Germinal center (tissue), 1 donor: ENCODE measurements around the gene FOSL1.

Experiments used
- DNase-seq: peaks from one replicate; pipeline ENCODE4 v3.0.0; 2012; ENCODE audit warnings: mixed read lengths, low spot score

FOSL1 gene

DNA sequence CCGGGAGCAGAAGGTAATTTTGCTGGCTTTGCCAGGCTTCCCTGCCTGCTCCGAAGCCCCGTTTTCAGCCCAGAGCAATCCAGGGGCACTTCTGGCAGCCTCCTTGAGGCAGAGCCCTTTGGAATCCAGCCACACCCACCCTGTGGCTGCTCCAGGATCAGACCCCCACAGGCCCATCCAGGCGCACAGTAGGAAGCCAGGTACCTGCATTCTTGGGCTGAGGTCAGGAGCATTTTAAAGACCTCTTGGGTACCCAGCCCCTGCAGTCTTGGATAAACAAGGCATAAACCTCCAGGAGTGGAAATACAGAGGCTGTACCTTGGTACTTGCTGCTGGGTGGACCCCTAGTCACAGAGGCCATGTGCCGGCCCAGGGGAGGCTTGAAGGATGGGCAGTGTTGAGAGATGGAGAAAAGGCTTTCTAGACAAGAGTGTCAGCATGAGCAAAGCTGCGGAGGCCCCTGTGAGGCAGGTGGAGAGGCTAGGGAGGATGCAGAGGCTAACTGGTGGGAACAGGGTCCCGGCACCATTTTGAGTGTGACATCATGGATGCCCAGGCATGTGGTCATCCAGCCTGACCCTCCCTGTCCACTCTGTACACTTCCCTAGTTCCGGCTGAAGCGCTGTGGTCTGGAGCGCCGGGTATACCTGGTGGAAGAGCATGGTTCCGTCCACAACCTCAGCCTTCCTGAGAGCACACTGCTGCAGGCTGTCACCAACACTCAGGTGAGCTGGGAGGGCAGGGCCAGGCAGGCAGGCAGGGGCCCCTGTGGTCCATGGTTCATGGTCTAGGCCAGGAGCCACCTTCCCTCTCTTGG lies 36.1 kb downstream of the FOSL1 start:
- DNase-seq: no peak

DNA sequence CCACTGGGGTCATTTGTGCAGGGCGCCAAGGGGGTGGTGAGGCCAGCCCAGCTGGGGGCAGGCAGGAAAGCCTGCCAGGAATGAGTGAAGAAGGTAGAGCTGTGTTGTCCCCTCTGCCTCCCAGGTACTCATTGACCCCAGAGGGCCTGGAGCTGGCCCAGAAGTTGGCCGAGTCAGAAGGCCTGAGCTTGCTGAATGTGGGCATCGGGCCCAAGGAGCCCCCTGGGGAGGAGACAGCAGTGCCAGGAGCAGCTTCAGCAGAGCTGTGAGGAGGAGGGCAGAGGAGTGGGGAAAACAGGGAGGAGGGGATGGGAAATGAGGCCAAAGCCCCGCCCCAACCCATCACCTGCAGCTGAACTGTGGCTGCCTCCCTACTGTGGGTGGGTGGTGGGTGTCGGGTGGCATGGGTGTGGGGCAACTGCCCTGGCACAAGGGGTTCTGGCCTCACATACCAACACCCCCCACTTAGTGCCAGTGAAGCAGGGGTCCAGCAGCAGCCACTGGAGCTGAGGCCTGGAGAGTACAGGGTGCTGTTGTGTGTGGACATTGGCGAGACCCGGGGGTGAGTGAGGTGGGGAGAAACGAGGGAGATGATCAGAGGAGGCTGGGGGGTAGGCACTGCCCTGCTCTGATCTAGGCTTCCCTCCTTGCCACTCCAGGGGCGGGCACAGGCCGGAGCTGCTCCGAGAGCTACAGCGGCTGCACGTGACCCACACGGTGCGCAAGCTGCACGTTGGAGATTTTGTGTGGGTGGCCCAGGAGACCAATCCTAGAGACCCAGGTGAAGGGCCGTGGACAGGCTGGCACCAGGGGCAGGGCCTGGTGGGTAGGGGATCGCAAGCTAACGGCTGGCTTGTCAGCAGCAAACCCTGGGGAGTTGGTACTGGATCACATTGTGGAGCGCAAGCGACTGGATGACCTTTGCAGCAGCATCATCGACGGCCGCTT lies 37.0 kb downstream of the FOSL1 start:
- no peak for DNase-seq

- no peak for DNase-seq
Measured at GRCh38 chr11:65862191-65862735, 37.9 kb downstream of the FOSL1 start.

- no peak for DNase-seq
Measured at GRCh38 chr11:65861533-65862183, 38.5 kb downstream of the FOSL1 start.

GRCh38 chr11:65861165-65861505 lies 39.1 kb downstream of the FOSL1 start:
- DNase-seq: no peak

- peak; percentile 89 for DNase-seq
Measured at GRCh38 chr11:65860278-65861164, 39.7 kb downstream of the FOSL1 start, which contains the start of gene MUS81. Gene MUS81 (plus strand): TSS chr11:65860433. CDS start chr11:65860754, 321 bp downstream.

DNA sequence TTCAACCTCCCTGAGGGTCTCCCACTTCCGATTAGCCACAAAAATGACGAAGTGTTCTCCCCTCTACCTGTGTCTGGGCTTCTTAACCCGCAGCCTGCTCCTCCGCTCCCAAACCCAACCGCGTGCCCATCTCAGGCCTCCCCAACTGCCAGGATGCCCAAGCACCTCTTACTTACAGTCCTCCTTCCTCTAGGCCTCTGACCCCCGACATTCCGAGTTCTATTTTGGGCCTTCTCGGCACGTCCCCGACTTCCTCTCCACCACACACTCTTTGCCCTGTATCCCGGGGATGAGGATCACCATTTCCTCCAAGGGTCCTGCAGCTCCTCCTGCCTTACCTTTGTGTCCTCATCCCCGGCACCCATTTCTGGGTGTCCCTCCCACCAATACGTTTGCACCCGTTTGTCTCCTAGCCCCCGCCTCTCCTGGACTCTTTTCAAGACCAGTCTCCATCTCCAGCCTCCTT lies 40.3 kb downstream of the FOSL1 start:
- DNase-seq: no peak

DNA sequence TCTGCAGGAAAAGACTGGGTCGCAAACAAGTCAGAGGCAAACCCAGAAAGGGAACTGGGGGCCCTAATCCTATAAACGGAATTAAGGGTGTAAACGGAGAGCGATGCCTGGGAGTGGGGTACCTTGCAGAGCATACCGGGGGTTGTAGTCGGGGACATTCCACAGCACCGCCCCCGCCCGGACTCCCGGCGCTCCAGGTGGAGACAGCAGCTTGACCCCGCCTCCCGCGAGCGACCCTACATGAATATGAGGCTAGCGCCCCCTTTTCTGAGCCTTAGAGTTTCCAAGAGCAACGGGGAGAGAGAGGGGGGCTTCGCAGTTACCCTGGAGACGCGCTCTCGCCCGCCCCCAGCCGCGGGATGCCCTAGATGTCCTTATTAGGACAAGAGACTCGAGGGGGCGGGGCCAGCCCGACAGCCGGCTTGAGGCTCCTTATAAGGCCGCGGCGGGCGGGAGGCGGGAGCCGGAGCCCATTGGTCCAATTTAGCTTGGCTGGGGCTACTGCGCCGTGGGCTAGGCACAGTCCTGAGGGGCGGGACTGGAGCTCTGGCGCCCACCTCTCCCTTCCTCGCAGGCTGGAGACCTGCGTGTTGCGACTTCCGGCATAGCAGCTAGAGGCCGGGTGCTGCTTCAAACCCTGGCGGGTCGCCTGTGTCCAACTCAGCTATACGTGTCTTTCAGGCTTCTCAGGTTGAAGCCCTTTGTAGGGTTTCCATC lies 40.9 kb downstream of the FOSL1 start:
- DNase-seq: peak; percentile 96

DNA sequence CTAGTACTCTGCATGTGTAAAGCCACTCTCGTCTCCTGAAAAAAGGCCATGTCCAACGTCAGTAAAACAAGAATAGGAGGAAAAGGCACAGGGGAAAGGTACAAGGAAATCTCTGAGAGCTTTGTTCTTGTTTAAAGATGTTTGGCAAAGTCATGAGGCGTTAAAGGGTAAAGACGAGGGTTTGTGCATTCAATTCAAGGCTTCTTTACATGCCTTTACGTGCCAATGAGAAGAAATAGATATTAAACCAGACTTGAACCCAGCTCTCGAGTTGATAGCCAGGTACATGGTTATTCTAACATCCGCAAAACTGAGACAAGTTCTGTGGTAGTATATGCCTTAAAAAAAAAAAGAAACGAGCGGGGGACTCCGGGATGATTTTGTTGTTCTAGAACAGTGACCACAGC lies 41.5 kb downstream of the FOSL1 start:
- no peak for DNase-seq

DNA sequence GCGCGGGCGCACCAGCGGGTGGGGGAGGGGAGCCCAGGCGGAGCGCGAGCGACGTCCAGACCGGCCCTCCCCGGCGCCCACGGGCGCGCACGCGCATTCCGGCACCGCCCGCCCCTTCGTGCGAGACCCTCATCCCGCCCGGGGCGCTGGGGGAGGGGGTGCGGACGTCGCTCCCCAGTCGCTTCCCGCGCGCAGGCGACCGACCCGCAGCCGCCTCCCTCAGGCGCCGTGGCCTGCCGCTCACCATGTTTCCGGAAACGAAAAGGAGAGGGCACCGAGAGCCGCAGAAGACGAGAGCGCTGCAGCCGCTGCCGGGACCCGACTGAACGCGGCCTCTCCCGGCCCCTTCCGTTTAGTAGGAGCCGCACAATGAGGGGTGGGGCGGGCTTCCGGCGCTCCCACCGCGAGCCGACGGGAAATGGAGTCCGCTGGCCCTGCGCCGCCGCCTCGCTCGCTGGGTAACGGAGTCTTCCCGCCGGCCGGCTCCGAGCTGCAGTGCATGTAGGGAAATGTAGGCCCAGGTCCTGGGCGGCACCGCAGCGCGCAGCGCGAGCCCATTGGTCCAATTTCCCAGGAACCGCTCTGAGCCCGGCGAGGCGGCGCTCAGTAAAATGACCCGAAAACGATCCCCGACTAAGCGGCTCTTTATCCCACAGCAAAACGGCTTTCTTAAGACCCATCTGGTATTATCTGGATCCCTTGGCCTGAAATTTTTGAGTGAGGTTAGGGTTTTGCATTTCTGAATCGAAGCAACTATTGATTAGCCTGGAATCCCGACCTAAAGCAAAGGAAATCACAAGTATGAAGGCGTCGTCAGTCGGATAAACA lies 42.1 kb downstream of the FOSL1 start, which contains the start of gene CFL1:
Gene CFL1, minus strand, starts transcription at position 328 of the 828 bp plus-strand sequence. Its CDS starts 81 bp downstream, at position 247.
- DNase-seq: peak; percentile 90

- no peak for DNase-seq
Measured at GRCh38 chr11:65857500-65857852, 42.7 kb downstream of the FOSL1 start.

- peak; percentile 69 for DNase-seq
Measured at GRCh38 chr11:65856689-65857499, 43.3 kb downstream of the FOSL1 start.

GRCh38 chr11:65855927-65856363 lies 44.2 kb downstream of the FOSL1 start:
- DNase-seq: no peak

- DNase-seq: no peak
Measured at GRCh38 chr11:65854852-65855837, 45.0 kb downstream of the FOSL1 start.

DNA sequence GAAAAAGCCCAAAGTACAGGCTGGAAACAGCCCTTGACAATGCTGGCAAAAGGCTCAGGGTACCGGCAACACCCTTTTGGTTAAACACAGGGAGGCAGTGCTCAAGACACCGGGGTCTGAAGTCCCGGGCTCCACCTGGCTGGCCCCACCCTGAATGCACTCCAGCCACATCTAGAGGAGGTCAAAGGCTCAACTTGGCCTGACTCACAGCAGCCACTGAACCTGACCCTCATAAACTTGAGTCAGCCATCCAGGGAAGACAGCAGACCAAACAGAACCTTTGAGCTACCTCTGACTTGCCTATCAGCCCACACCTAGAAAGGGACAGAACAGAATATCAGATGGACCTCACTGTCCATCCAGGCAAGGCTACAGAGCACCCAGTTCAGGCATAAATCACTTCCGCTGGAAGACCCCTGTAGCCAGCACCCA lies 46.0 kb downstream of the FOSL1 start:
- DNase-seq: no peak

DNA sequence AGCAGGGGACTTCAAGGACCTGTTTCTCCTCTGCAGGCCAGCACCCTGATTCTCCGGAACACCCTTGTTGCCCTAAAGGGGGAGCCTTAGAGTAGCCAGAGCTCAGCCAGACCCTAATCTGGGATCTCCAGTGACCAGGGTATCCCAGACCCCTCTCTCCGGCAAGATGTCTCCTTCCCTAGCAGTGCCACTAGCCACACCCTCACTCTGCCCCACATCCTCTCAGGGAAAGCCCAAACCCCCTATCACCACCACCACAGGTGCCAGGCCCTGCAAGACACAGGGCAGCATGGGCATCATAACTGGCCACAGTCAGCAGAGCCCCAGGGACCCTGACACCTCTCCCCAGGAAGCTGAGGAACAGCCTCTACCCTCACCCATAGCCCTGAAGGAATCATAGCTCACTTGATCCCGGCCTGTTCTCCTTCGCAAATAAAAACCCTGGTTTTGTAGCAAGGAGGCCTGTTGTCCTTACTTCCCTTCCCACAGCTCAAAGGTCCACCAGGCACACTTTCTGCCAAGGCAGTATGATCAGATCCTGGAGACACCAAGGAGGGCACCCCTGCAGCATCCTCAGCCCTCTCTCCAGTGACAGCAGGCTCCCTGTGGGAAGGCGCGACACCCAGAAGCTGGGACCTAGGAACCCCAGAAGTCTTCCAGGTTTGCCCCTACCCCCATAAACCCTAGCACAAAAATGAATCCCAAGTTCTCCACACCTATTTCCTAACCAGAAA lies 46.8 kb downstream of the FOSL1 start:
- DNase-seq: no peak
